Osteocyte (in vitro differentiated cells): ENCODE measurements around the gene GPR137B. TPM values are rescaled to one million over a fixed set of nuclear protein-coding genes. Genes with fewer than 3 reads are reported as not detected.

ENCODE experiments used
- DNase-seq: peaks from one replicate; pipeline ENCODE4 v3.0.0; 2021; ENCODE audit warnings: mixed read lengths; ENCODE audit not compliant: unreplicated experiment; ENCODE audit errors: extremely low spot score
- H3K27ac Mint-ChIP-seq: one replicate; pipeline ENCODE4 v1.8.0; 2021; ENCODE audit warnings: mild to moderate bottlenecking, mixed read lengths; ENCODE audit not compliant: unreplicated experiment
- H3K27me3 Mint-ChIP-seq: one replicate; pipeline ENCODE4 v1.8.0; 2021; ENCODE audit warnings: mixed read lengths; ENCODE audit not compliant: unreplicated experiment
- H3K36me3 Mint-ChIP-seq: one replicate; pipeline ENCODE4 v1.8.0; 2021; ENCODE audit warnings: mixed read lengths; ENCODE audit not compliant: unreplicated experiment
- H3K4me1 Mint-ChIP-seq: one replicate; pipeline ENCODE4 v1.8.0; 2021; ENCODE audit warnings: mixed read lengths; ENCODE audit not compliant: unreplicated experiment
- H3K4me3 Mint-ChIP-seq: one replicate; pipeline ENCODE4 v1.8.0; 2021; ENCODE audit warnings: mild to moderate bottlenecking, moderate library complexity, mixed read lengths; ENCODE audit not compliant: unreplicated experiment
- H3K9me3 Mint-ChIP-seq: one replicate; pipeline ENCODE4 v1.8.0; 2021; ENCODE audit warnings: mixed read lengths; ENCODE audit not compliant: unreplicated experiment
- total RNA-seq: library from RNA; stranded (reverse); gene quantifications from 2 replicates; pipeline ENCODE4 v1.2.1, GENCODE V29; 2021
- TF ChIP-seq, protein P1 (sequence below): fragments of 200-600 bp; sonication (generic); IDR thresholded peaks from 2 replicates; pipeline ENCODE4 v1.5.0; 2021; ENCODE audit warnings: antibody characterized with exemption, mild to moderate bottlenecking, moderate library complexity

The GPR137B gene
- total RNA-seq, 1 donor from 2014 or later = 17.3 TPM

DNA sequence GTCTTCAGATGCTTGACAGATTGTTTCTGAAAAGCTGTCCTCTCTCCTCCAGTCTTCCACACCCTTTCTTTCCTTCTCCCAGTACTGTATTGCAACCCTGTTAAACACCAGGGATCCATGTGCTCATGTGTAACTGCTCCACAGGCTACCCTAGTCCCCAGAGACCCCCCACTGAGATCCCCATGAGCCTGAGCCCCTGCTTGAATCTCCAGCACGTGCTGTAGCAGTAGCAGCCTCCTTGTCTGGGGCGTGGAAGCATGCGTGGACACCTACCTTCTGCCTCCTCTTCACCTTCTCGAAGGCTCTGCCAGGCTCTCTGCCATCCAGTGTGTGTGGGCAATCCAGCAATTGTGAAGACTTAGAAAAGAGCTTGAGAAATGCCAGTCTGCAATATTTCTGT is 25.2 kb downstream of the GPR137B start:
- Mint-ChIP-seq H3K4me1 (peaks cover 13% of the 10 kb centered on the region), H3K36me3 (peaks cover 6% of the 10 kb centered on the region), H3K27ac (no peak overlapping the region), H3K4me3 (no peak overlapping the region), H3K9me3 (peaks cover 4% of the 10 kb centered on the region), H3K27me3 (no peaks in the 10 kb centered on the region)
- DNase-seq = no peak
- TF ChIP-seq, protein P1, sequence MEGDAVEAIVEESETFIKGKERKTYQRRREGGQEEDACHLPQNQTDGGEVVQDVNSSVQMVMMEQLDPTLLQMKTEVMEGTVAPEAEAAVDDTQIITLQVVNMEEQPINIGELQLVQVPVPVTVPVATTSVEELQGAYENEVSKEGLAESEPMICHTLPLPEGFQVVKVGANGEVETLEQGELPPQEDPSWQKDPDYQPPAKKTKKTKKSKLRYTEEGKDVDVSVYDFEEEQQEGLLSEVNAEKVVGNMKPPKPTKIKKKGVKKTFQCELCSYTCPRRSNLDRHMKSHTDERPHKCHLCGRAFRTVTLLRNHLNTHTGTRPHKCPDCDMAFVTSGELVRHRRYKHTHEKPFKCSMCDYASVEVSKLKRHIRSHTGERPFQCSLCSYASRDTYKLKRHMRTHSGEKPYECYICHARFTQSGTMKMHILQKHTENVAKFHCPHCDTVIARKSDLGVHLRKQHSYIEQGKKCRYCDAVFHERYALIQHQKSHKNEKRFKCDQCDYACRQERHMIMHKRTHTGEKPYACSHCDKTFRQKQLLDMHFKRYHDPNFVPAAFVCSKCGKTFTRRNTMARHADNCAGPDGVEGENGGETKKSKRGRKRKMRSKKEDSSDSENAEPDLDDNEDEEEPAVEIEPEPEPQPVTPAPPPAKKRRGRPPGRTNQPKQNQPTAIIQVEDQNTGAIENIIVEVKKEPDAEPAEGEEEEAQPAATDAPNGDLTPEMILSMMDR = no peak

DNA sequence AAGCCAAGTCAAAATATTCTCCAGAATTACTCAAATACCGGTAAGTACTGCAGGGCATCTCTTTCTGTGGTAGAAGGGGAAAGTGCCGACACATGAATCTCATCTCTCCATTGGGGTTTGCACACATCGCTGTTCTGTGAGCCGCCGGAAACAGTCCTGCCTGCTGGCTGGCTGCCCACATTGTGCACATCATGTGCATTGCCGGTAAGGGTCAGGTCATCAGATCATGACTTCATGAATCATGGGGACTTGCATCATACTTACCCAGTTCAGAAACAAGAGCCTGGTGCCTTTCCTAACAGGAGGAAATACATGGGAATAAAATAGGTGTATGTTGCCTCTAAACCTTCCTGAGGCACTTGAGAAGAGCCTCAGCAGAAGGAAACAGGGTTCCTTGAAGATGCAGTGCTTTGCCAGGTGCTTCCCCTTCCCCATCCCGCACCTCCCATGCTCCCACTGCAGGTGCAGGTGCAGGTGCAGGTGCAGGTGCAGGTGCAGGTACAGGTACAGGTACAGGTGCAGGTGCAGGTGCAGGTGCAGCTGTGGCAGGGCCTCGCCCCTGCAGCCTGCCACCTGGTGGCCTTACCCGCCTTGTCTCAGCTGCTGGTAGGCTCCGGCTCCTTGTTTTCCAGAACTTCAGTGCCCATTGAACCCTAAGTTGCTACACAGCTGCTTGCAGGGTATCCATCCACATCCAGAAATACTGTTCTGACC is 26.5 kb downstream of the GPR137B start:
- DNase-seq = no peak
- H3K27ac Mint-ChIP-seq = no peak overlapping the region
- TF ChIP-seq, protein P1 = no peak
- H3K9me3 Mint-ChIP-seq = peaks cover 4% of the 10 kb centered on the region
- no peaks in the 10 kb centered on the region for H3K27me3 Mint-ChIP-seq
- H3K4me3 Mint-ChIP-seq = no peak overlapping the region
- peaks cover 14% of the 10 kb centered on the region for H3K4me1 Mint-ChIP-seq
- H3K36me3 Mint-ChIP-seq = peaks cover 8% of the 10 kb centered on the region

DNA sequence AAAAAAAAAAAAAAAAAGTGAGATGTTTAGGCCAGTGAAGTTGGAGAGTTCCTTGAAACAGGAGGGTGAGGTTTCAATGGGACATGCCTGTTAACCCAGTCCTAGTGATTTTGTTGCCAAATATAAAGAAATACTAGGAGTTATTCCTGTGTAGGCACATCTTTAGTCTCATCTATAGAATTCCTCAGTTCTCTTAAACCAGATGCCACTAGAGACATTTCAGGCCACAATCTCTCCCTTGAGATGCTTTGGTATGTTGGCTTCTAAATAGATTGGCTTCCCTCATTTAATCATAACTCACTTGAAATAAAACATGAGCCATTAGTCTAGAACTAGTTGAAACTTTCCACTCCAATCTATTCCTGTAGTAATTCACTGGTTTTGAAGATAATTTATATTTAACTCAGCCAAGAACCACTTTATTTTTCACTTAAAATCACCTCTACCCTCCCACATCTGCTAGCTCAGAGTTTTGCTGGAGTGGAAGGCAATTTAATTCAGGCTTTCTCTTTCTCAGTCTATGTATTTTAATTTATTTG is 29.8 kb downstream of the GPR137B start:
- no peaks in the 10 kb centered on the region for H3K27me3 Mint-ChIP-seq
- H3K9me3 Mint-ChIP-seq = peaks cover 2% of the 10 kb centered on the region
- H3K36me3 Mint-ChIP-seq = peaks cover 5% of the 10 kb centered on the region
- H3K27ac Mint-ChIP-seq = no peak overlapping the region
- DNase-seq = no peak
- H3K4me3 Mint-ChIP-seq = no peak overlapping the region
- peaks cover 20% of the 10 kb centered on the region for H3K4me1 Mint-ChIP-seq
- TF ChIP-seq, protein P1 = no peak

DNA sequence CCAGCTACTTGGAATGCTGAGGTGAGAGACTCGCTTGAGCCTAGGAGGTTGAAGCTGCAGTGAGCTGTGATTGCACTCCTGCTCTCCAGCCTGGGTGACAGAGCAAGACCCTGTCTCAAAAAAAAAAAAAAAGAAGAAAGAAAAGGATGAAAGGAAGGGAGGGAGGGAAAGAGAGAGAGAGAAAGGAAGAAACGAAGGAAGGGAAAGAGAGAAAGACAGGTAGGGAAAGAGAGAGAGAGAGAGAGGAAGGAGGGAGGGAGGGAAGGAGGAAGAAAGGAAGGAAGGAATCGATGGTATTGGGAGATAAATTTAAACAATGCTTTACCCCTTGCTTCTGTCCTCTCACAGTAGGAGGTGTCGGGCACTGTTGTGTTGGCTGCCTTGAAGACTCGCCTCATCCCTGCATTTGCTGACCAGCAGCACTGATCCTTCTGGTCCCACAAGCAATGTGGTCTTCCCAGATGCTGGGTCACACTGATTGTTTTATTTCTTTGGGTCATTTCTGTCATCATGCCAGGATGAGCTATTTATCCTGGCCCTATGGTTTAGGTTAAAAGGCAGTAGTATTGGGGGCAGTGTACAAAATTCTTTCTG is 30.9 kb downstream of the GPR137B start:
- no peak for DNase-seq
- peaks cover 20% of the 10 kb centered on the region for H3K4me1 Mint-ChIP-seq
- no peak overlapping the region for H3K4me3 Mint-ChIP-seq
- no peaks in the 10 kb centered on the region for H3K9me3 Mint-ChIP-seq
- H3K27me3 Mint-ChIP-seq = no peaks in the 10 kb centered on the region
- peaks cover 5% of the 10 kb centered on the region for H3K36me3 Mint-ChIP-seq
- TF ChIP-seq, protein P1 = no peak
- no peak overlapping the region for H3K27ac Mint-ChIP-seq

DNA sequence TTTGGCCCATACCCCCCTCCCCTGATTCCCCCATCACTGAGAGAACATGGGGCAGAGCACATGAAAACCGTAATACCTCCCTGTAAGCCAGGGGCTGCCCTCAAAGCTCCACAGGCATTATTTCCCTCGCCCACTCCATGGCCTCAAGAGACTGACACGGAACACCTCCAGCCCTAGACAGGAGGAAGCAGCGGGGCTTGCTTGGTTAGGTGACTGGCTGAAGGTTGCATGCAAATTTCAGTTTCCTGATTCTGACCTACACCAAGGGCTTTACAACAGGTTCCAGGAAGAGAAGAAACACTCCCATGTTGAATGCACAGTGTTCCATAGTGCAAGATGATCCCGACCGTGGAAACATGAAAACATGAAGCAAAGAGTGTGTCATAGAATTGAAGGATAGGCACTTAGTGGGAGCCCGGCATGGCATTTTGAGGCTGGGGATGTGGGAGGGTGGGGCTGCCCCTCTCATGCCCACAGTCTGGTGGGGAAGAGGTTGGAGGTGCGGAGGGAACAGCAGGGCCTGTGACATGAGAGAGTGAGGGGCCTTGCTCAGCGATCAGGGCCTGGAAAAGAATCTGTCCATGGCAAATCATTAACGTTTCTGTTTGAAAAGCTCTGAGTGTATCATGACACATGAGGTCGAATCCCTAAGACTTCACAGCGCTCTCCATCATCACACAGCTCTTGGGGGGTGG is 33.5 kb downstream of the GPR137B start:
- H3K36me3 Mint-ChIP-seq = peaks cover 7% of the 10 kb centered on the region
- no peaks in the 10 kb centered on the region for H3K9me3 Mint-ChIP-seq
- no peak for DNase-seq
- H3K27ac Mint-ChIP-seq = no peak overlapping the region
- H3K27me3 Mint-ChIP-seq = no peaks in the 10 kb centered on the region
- no peak overlapping the region for H3K4me3 Mint-ChIP-seq
- H3K4me1 Mint-ChIP-seq = peaks cover 23% of the 10 kb centered on the region
- TF ChIP-seq, protein P1 = no peak
